ENCODE measurements around the gene ZER1.
"Not testable (repeated sequence)": the region's sequence is repeated elsewhere in the genome, so short reads cannot be mapped to it uniquely, and the experiment has no call there.

Gene ZER1

DNA sequence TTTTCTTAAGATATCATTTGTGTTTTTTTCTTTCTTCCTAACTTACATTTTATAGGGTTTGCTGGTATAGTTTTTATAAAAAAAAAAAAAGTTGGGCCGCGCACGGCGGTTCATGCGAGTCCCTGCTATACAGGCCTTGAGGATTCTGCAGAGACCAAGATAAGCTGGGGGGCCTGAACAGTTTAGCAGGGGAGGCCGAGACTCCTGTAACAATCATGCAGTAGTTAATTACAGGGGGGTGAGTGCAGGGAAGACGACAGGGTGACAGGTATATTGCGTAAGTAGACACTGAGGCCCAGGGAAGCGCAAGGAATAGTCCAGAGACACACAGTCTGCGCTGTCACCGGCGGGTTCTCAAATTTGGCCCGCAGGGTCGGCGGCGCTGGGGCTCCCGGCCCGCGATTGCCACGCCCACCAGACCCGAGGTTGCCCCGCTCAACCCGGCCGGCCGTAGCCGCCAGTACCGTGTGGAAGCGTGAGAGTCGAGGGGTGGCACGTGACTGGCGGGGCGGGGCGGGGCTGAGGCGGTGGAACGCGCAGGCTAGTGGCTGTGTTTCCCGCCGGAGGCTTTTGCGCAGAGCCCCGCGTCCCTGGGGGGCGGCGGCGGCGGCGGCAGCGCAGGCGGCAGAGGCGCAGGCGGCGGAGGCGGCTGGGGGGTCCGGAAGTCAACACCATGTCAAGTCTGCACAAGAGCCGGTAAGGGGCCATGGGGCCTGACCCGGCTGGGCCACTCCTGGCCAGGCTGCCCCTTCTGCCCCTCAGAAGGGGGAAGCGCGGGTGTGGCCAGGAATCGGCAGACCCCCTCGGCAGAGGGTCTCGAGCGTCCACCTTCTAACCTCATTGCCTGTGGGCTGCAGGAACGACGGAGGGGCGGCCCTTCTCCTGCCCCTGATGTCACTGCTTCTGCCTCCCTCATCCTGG, 15.2 kb upstream of the ZER1 start, which contains the start of gene TBC1D13:
Gene TBC1D13 (plus strand): TSS at position 573 of the 921 bp plus-strand sequence. CDS start 101 bp downstream, at position 674.
- peak; percentile 75 for DNase-seq

DNA sequence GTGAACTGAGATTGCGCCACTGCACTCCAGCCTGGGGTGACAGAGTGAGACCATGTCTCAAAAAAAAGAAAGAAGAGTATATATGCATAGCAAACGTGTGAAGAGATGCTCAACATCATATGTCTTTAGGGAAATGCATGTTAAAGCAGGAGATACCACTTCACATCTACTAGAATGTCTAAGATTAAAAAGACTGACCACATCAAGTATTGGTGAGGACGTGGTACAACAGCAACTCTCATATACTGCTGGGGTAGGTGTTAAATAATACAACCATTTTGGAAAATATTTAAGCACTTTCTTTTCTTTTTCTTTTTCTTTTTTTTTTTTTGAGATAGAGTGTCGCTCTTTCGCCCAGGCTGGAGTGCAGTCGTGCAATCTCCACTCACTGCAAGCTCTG, 13.7 kb upstream of the ZER1 start:
- DNase-seq: no peak

DNA sequence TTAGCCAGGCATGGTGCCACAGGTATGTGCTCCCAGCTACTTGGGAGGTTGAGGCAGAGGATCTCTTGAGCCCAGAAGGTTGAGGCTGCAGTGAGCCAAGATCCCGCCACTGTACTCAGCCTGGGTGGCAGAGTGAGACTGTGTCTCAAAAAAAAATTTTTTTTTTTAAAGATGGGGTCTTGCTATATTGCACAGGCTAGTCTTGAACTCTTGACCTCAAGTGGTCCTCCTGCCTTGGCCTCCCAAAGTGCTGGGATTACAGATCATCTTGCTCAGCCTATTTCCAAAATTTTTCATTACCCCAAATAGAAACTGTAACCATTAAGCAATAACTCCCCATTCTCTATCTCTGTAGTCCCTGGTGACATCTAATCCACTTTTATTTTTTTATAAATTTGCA, 10.9 kb upstream of the ZER1 start:
- no peak for DNase-seq

DNA sequence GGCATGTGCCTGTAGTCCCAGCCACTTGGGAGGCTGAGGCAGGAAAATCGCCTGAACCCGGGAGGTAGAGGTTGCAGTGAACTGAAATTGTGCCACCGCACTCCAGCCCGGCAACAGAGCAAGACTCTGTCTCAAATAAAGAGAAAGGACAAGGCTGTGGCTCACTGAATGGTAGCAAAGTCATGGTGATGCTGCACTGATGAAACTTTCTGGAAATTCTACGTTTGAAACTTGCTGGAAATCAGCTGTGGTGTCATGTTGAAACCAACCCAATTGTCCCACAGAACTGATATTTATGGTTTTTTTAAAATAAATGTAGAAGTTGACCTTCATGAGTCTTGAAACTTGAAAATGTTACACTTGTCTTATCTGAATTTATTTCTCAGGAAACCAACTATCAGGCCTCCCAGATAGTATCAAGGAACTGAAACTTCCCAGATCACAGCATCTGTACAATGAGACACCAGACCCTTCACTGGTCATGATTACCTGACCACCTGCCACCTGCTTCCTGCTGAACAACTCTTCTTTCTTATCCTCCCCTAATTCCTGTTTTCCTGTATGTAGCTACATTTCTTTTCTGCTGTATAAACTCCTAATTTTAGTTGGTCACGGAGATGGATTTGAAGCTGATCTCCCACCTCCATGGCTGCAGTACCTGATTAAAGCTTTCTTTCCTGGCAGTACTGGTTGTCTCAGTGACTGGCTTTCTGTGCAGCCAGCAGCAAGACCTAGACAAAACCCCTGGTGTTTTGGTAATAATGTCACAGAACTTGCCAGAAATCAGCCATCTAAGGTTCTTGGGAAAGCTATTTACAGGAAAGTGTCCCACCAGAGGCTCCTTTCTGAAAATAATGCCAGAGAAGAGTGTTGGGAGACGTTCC, 9.7 kb upstream of the ZER1 start:
- no peak for DNase-seq

DNA sequence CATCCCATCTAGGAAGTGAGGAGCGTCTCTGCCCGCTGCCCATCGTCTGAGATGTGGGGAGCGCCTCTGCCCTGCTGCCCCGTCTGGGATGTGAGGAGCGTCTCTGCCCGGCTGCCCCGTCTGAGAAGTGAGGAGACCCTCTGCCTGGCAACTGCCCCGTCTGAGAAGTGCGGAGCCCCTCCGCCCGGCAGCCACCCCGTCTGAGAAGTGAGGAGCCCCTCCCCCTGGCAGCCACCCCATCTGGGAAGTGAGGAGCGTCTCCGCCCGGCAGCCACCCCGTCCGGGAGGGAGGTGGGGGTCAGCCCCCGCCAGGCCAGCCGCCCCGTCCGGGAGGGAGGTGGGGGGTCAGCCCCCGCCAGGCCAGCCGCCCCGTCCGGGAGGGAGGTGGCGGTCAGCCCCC, 8.4 kb upstream of the ZER1 start:
- not testable (repeated sequence) for DNase-seq

DNA sequence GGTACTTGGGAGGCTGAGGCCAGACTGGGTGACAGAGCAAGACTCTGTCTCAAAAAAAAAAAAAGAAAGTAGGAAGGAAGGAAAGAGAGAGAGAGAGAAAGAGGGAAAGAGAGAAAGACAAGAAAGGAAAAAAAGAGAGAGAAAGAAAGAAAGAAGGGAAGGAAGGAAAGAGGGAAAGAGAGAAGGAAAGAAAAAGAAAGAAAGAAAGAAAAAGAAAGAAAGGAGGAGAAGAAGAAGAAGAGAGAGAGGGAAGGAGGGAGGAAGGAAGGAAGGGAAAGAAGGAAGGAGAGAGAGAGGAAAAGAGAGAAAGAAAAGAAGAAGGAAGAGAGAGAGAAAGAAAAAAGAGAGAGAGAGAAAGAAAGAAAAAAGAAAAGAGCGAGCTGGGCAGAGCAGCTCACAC, 3.1 kb upstream of the ZER1 start:
- no peak for DNase-seq

DNA sequence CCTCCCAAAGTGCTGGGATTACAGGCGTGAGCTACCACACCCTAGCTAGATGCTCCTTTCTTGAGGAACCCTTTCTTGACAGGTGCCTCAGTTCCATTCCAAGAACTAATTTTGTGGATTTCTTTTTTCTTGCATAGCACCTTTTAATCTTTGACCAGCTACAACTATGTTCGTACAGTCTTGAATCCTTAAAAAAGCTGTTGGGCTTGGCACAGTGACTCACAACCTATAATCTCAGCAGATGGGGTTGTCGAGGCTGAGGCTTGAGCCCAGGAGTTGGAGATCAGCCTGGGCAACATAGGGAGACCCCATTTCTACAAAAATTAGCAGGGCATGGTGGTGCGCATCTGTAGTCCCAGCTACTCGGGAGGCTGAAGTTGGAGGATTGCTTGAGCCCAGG, 1.3 kb upstream of the ZER1 start:
- DNase-seq: no peak

DNA sequence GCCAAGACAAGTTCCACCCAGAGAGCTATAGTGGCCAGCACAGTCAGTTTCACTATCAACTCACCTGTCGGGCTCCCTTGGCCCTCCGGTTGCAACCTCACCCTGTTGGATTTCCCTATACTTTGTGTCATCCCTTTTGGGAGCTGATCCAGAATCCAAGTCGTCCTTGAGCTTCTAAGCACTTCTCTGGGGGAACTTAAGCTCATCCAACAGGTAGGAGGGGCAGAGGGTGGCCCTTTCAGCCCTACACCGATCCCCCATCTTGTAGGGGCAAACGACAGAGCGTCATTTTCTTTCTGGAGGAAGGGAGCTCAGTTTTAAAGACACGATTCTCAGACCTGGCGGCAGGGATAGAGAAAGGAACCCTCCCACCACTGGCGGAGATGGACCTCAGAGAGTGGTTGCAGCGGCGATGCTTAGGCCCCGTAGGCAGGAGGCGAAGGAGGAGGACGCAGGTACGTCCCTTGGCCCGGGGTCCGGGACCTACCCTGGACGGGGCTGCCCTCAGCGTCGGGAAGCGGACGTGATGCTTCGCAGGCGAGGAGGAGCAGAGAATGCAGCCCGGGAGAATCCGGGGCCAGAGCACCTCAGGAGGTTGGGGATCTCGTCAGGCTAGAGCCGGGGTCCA, 519 bp downstream of the ZER1 start:
- DNase-seq: no peak

DNA sequence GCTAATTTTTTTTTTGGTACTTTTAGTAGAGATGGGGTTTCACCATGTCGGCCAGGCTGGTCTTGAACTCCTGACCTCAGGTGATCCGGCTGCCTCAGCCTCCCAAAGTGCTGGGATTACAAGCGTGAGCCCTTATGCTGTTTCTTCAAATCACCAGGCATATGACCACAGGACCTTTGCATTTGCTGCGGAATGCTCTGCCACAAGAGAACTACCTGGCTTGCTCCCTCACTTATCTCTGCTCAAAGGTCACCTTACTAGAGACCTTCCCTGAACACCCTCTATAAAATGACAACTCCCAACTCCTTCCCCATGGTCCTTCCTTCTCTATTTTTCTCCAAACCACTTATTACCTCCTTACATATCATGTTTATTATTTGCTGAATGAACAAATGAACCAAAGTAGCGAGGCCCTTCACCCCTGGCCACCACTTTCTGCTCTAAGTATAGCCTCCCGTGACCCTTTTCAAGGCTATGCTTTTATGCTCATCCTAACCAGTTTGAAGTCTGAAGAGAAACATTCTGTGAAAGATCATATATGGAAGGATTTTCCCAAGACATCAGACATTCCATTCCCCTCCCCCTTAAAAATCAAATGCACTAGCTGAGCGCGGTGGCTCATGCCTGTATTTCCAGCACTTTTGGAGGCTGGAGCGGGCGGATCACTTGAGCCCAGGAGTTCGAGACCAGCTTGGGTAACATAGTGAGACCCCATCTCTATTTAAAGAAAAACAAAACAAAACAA, 1.3 kb downstream of the ZER1 start:
- no peak for DNase-seq

DNA sequence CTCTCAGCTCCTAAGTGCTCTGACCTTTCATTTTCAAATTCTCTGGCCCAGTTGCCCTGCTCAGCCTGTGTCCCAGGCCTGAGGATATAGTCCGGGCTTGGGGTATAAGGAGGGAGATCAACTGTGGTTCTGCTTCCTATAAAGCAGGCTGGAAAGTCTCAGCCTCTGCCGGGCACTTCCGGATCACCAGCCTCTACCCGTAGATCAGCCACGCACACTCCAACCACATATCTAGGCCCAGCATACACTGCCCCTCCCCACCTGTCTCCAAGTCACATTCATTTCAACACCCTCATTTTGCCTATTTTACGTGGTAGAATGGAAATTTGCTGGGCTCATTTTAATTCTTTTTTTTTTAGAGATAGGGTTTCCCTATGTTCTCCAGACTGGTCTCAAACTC, 3.1 kb downstream of the ZER1 start:
- no peak for DNase-seq

DNA sequence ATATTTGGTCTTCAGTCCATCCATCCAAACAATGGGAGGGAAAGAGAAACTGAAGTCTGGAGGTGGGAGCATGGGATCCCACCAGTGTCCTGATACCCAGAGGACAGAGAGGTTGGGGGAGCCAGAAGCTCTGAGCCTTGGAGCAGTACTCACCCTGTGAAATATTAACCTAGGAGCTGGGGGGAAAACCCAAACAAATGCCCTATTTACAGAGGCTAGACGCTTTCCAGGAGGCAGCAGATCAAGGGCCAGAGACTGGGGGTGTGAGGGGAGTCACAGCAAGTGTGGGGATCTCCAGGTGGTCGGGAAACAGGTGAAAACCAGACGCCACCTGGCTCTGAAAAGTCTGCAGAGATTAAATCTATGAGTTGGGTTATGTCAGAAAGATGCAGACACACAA, 6.2 kb downstream of the ZER1 start:
- no peak for DNase-seq

DNA sequence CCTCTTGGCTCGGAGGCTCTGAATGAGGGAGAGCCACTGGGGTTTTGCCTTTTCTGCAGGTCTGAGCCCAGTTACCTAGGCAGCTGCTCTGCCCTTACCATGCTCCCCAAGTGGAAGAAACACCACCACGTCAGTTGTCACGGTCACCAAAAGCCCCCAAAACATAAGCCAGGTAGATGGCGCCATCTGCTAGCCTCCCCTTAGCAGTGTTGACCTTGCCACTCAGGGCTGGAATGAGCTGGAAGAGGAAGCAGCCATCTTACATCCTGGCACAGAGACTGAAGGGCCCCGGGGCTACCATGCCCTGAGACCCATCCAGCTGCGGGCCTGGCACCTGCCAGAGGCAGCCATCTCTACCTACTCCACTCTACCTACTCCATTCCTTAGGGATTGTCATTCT, 7.4 kb downstream of the ZER1 start:
- DNase-seq: no peak

DNA sequence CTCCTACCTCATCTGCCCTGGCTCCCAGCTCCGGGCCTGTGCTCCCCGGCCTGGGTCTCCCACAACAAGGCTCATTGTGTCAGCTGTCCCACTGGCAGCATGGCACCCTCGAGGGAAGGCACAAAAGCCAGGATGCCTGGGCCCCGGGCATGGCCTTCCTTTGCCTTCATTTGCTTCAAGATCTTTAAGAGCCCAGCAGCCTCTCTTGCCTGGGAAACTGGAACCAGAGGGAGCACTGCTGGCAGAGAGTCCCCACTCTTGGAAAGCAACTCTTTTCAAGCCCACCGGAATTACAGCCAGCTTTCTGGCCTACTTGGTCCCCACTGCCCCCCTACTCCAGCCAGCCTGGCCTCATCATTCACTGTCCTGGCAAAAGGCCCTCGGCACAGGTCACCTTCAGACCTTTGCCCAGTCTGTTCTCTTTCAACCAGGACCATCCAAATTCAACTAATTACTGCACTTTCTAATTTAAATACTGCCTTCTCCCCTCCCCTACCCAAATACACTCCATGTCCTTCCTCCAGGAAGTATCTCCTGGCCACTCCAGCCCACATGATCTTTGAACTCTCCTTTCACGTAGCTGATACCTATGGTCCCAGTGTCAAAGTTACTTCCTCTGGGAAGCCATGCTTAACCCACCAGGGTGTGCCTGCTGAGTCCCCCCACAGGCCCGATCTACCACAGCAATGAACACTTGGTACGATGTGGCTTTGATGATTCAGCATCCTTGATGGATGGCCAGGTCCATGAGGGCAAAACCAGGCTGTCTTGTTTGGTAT, 8.9 kb downstream of the ZER1 start:
- no peak for DNase-seq

DNA sequence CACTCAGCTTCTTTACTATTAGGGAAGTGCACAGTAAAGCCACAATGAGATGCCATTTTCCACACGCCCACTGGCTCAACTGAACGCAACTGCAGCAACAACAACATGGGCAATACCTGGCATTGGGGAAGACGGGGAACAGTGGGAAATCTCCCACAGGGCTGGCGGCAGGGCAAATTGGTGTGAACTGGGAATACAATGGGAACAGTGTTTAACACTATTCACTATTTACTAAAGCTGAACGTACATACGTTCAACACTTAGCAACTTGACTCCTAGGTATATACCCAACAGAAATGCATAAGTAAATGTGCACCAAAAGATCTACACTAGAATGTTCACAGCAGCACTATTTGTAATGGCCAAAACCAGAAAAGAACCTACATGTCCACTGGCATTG, 14.1 kb downstream of the ZER1 start:
- no peak for DNase-seq

DNA sequence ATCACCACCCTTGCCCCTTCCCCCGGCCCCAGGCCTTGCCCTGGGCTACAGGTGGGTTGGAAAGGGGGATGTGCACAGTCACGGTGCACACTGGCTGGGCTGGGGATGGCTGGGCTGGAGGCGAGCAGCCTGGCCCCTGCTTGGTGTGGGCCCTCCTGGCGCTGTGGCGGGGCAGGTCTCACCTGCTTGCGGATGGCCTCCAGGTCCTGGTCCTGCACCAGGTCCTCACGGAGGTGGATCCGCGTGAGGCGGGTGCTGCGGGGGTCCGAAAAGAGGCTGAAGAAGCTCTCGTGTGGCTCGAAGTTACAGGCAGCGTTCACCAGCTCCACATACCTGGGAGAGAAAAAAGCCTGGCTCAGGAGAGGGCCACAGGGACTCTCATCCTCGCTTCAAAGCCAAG, 18.1 kb downstream of the ZER1 start:
- DNase-seq: no peak

DNA sequence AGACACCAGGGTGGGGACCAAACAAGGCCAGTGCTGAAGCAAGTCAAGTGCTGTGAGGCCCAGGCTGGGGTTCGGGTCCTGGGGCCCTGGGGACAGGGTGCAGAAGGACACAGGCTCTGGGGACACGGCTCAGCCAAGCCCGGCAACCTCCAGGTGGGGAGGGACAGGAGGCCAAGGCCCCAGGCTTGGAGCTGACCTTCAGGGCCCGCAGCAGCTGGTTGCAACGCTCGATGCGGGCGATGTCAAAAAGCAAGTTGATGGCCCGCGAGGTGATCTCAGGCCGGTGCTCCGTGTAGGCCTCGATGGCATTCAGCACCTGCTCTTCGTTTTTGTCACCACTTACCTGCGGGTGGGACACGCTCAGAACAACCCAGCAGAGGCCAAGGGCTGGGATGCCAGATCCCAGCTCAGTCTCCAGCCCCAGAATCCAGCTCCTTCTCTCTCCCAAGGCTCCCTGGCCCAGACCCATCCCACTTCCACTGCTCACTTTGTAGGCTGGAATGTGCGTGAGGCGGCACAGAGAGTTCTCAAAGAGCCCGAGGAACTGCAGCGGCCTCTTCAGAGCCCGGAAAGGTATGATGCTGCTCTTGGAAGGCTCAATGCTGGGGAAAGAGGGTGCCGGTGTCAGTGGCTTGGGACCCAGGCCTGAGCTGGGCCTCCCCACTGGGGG, 20.7 kb downstream of the ZER1 start:
- DNase-seq: no peak

DNA sequence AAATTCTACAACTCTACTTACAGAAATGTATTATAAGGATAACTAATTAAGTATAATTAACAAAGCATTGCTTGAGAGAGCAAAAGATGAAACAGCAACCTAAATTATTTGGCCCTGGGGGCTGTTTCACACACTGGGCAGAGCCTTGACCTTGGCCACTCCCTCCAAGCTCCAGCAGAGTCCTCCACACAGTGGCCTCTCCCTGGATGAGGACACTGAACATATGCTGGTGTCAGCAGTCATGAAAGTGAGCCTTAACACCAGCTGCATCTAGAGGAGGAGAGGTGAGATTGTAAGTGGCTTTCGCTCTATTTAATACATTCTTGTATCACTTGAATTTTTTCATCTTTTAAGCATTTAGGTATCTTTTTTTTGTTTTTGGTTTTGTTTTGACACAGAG, 24.5 kb downstream of the ZER1 start:
- no peak for DNase-seq

DNA sequence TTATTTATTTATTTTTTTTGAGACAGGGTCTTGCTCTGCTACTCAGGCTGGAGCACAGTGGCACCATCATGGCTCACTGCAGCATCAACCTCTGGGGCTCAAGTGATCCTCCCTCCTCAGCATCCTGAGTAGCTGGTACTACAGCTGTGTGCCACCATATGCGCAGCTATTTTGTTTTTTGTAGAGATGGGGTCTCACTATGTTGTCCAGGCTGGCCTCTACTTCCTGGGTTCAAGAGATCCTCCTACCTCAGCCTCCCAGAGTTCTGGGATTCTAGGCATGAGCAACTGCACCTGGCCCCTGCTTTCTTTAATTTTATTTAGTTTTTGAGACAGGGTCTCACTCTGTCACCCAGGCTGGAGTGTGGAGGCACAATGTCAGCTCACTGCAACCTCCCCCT, 28.3 kb downstream of the ZER1 start:
- no peak for DNase-seq

DNA sequence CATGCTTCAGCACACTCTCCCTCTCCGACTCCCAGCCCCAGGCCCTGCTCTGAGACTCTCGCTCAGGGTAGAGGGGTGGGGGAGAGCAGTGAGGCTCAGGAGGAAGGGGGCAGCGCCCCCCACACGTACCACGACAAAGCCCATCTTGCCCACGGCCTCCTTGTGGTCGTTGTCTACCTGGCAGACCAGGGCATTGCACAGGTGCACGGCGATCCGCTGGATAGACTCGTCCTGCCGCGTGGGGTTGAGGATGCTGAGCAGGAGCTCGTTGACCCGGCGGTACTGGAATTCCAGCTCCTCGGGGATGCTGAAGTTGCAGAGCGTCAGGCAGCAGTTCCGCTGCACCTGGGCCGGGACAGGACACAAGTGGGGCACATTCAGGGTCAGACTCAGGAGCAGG, 29.3 kb downstream of the ZER1 start:
- DNase-seq: no peak

DNA sequence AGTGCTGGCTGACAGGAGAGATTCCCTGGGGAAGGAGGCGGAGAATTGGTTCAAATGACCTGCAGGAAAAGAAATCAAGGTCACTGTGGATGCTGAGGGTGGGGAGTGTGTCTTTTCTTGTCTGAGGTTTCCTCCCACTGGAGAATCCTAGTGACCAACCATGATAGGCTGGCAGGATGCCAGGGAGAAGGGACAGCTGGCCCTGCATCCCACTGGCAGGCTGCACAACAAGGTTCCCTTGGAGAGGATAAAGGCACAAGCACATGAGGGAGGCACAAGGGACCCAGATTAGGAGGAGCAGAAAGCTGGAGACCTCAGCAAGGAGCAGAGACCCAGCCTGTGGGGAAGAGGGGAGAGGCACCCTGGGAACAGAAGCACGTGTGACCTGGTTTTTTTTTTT, 36.4 kb downstream of the ZER1 start:
- no peak for DNase-seq

DNA sequence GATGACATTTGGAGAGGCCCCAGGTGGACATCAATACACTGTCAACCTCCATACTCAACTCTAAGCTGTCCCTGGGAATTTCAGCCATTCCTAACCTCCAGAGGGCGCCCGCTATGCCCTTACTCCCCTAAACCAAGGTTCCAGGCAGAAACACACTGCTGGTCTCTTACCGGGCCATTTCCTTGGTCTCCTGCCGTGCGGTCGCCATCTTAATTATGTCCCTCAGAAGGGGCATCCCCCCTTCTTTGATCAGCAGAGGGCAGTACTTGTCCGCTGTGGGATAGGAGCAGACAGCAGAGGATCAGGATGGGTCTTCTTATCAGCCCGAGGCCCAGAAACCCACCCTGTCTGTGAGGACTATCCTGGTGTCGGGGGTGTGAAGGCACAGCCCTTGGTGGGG, 38.5 kb downstream of the ZER1 start:
- no peak for DNase-seq
